AG08395 (cell line): ENCODE measurements around the gene FBXO42.

Experiments
- DNase-seq: peaks from one replicate; pipeline ENCODE4 v3.0.0; 2012; ENCODE audit warnings: mixed read lengths, low spot score

The FBXO42 gene

GRCh38 chr1:16351994-16352841, at the start of gene FBXO42:
Gene FBXO42 (minus strand): TSS chr1:16352480. CDS start chr1:16315418, 37,062 bp downstream.
- peak; percentile 96 for DNase-seq

DNA sequence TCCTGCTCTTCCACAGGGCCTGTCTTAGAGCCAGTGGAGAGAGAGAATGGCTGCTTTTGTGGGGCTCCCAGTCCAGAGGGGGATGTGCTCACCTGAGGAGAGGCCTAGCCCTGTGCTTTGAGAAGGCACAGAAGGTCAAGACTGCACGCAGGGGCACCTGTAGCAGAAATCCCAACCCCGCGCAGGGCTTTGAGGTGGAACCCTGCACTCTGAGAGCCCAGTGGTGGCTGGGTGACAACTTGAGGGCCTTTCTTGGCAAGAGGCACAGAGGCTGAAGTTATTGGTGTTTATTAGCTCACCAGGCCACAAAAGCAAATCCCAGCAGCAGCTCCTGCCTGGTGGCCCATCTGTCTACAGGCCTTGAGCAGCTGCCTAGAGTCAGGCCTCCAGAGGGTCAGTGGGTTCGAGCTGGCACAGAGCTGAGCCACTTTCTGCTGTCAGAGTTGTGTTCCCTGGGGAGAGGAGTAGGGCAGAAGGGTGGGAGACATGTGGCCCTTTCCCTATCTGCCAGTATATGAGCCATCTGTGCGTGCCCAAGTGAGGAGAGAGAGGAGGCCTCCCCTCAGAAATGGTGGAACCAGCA, 46.2 kb upstream of the FBXO42 start:
- no peak for DNase-seq

DNA sequence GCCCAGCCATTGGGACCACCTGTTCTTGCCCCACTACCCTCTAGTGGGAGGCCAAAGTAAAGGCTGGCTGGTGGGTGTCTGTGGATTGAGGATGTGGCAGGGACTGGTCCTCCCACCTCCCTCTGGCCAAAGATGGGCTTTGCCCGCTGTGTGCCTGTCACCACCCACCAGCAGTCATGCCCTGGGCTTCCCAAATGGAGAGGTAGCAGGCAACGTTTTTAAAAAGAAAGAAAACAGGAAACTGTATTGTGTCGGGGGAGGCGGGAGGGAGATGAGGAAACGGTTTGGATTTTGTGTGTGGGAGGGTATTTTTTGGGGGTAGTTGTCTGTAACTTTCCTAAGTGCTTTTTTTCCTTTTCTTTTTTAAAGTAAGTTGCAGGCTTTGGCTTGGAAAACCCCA, 44.8 kb upstream of the FBXO42 start:
- no peak for DNase-seq

- DNase-seq: peak; percentile 84
Measured at GRCh38 chr1:16396591-16396990, 44.3 kb upstream of the FBXO42 start.

DNA sequence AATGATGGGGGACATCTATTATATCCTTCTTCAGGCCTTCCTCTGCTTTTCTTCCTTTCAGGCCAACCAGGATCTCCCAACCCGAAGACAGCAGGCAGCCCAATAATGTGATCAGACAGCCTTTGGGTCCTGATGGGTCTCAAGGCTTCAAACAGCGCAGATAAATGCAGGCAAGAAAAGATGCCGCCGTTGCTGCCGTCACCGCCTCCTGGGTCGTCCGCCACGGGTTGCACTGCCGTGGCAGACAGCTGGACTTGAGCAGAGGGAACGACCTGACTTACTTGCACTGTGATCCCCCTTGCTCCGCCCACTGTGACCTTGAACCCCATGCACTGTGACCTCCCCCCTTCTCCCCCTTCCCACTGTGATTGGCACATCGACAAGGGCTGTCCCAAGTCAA, 42.7 kb upstream of the FBXO42 start:
- no peak for DNase-seq

DNA sequence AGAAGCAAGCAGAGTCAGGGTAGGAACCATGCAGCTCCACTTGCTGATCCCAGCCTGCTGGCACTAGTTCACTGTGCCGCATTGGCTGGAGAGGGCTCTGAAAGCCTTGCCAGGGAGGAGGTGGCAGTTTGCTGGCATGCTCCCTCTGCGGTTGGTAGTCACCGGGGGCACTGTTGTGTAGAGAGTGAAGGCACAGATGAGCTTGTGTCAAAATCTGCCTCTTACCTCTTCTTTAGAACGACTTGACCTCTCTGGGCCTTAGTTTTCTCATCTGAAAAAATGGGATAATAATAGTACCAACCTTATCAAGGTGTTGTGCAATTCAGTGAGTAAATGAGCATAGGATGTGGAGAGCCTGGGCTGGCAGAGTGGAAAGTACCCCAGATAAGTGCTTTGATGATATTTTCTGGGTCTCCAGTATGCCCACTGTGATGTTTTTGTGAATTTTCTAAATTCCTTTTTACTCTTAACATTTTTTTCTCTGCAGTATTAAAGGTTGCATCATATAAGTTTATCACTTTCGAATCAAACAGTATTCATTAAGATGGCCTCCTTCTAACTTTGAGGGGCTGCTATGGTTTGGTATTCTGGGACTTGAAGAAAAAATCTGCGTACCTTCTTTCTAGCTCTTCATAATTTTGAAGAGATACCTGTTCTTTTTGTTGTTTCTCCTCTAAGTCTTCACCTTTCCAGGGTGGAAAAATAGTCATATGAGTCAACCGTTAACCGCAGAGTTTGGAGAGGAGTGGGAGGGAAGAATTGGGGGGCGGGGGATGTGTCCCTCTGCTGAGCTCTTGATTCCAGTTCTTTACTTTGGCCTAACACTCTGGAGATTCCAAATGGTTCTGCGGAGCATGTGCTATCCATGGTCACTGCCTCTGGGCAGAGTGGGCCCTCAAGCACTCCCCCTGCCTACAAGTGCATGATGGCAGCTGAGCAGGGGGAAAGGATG, 41.6 kb upstream of the FBXO42 start:
- DNase-seq: no peak

DNA sequence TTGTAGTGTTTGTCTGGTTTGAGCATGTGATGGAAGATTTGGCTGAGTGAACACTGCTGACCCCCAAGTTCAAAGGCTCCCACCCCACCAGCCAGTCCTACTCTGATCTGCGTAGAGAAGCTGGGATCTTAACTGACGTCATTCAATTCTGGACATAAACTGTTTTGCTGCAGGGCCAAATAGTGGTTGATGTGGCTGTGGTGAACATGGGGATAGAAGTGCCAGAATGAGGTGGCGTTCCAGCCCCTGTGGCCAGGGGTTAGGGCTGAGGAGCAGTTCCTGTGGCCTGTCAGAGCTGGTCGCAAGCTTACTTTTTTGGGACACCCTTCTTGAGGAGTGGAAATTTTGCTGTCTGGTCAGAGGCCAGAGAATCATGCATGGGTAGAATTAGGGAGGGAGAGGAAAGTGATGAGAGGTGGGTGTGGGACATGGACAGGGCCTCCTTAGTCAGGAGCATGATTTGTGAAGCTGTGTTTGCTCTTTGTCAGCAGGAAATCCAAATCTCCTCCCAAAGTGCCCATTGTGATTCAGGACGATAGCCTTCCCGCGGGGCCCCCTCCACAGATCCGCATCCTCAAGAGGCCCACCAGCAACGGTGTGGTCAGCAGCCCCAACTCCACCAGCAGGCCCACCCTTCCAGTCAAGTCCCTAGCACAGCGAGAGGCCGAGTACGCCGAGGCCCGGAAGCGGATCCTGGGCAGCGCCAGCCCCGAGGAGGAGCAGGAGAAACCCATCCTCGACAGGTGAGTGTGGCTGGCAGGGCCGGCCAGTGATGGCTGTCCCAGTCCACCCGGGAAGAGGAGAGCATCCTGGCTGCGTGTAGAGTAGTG, 40.7 kb upstream of the FBXO42 start:
- no peak for DNase-seq

DNA sequence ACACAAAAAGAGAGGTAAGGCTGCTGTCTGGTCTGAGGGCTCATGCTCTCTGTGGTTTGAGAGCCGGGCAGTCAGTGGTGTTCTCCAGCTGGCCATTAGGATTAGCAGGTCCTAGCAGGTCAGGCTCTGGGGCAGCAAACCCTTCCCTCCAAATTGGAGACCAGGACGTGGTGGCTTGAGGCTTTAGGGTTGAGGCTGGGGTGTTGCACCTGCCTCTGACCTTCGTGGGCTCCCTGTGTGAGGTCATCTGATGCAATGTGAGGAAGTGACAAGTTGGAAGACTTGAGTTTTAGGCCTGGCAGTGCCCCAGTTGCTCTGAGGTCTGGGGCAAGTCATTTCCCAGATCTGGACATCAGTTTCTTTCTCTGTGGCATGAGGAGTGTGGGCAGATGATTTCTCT, 39.1 kb upstream of the FBXO42 start:
- DNase-seq: no peak

- no peak for DNase-seq
Measured at GRCh38 chr1:16387201-16388188, 35.2 kb upstream of the FBXO42 start.

- peak; percentile 90 for DNase-seq
Measured at GRCh38 chr1:16386454-16387113, 34.3 kb upstream of the FBXO42 start.

GRCh38 chr1:16385659-16386453, 33.6 kb upstream of the FBXO42 start:
- no peak for DNase-seq

DNA sequence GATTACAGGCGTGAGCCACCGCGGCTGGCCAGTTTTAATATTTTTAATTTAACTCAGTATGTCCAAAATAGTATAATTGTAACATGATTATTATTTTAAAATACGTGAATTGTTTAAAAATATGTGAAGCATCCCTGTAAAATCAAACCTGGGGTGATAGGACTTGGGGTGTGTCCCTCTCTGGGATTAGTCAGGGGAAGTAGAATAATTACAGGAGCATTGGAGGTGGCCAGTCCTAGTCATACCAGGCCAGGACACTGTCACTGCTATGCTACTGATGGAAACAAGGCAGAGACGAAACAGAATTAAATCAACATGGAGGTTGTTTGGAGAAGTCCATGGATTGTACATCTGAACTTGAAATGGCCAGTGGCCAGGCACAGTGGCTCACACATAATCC, 31.6 kb upstream of the FBXO42 start:
- DNase-seq: no peak

DNA sequence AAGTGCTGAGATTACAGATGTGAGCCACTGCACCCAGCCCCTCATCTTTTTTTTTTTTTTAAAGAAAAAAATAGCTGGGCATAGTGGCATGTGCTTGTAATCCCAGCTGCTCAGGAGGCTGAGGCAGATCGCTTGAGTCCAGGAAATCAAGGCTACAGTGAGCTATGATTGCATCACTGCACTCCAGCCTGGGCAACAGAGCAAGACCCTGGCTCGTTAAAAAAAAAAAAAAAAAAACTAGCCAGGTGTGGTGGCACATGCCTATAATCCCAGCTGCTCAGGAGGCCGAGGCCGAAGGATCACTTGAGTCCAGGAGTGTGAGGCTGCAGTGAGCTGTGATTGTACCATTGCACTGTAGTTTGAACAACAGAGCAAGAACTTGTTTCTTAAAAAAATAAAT, 28.6 kb upstream of the FBXO42 start:
- no peak for DNase-seq

DNA sequence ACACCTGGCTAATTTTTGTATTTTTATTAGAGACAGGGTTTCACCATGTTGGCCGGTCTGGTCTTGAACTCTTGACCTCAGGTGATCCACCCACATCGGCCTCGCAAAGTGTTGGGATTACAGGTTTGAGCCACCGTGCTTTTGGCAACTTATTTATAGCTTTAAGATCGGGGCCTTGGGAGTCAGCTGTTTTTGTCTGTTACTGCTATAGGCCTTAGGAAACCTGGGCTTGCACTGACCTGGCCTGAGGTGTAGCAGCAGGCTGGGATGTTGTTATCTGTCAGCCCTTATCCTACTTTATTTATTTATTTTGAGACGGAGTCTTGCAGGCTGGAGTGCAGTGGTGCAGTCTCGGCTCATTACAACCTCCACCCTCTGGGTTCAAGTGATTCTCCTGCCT, 26.2 kb upstream of the FBXO42 start:
- no peak for DNase-seq

DNA sequence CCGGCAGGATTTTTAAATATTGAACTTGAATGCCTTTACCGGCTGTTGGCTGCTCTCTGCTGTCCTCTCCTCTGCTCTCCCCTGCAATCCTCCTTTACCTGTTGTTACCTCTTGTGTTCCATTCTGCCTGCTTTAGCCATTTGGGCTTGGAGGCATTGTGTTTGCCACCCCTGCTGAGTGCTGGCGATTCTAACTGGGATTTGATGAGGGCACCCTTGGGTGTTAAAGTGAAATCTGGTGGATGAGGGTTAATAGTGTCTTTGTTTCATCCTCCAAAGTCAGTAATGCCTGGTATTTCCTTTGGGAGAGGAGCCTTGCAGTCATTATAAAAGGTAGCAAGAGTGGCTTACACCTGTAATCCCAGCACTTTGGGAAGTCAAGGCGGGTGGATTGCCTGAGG, 24.7 kb upstream of the FBXO42 start:
- no peak for DNase-seq

- no peak for DNase-seq
Measured at GRCh38 chr1:16375521-16376340, 23.5 kb upstream of the FBXO42 start.

DNA sequence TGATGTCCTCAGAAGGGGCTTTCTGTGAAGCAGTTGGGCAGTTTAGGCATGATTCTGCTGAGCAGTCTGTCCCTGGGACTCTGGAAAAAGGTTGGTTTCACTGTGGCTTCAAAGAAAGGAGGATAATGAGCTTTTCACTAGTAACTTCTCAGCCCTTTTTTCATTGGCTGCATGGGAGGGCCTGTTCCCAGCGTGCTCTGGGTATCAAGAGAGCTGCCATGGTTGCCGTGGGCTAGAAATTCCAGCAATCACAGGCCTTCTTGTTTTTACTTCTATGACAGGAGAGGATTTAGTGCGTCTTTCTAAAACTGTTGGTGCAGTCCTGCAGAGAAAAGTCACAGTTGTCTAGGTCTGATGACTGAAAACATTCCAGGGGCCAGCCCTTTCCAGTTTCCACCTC, 22.0 kb upstream of the FBXO42 start:
- no peak for DNase-seq
